ENCODE data around the gene JTB.
A peak's percentile ranks its signal among the peaks of the same experiment; 100 is the strongest.

The JTB gene

GRCh38 chr1:153978274-153978909 lies 918 bp upstream of the JTB start:
- no peak for DNase-seq

GRCh38 chr1:153976819-153977249 lies 640 bp downstream of the JTB start:
- no peak for DNase-seq

- DNase-seq, result no peak
Observed at GRCh38 chr1:153973525-153973924, 3.9 kb downstream of the JTB start.

GRCh38 chr1:153973071-153973470 lies 4.4 kb downstream of the JTB start:
- DNase-seq, result no peak

GRCh38 chr1:153970346-153970745 lies 7.1 kb downstream of the JTB start:
- no peak for DNase-seq

- DNase-seq, result no peak
Observed at GRCh38 chr1:153968972-153969371, 8.5 kb downstream of the JTB start.

- no peak for DNase-seq
Observed at GRCh38 chr1:153968408-153968807, 9.1 kb downstream of the JTB start.

GRCh38 chr1:153968000-153968363 lies 9.5 kb downstream of the JTB start:
- no peak for DNase-seq

- peak; percentile 90 to 91 for DNase-seq
Observed at GRCh38 chr1:153967107-153967999, 10.1 kb downstream of the JTB start, which contains the start of gene CREB3L4. Gene CREB3L4 (plus strand): TSS chr1:153967902. CDS start chr1:153968526, 624 bp downstream.

GRCh38 chr1:153963850-153964331 lies 13.6 kb downstream of the JTB start:
- no peak for DNase-seq

- peak; percentile 92 to 94 for DNase-seq
Observed at GRCh38 chr1:153963030-153963849, 14.2 kb downstream of the JTB start, which contains the start of gene SLC39A1. Gene SLC39A1 (minus strand): TSS chr1:153963537. CDS start chr1:153962715, 822 bp downstream.

- DNase-seq, result peak in 1 of 2 donors; percentile 41
Observed at GRCh38 chr1:153962088-153963029, 15.1 kb downstream of the JTB start.

GRCh38 chr1:153961421-153961820 lies 16.1 kb downstream of the JTB start:
- no peak for DNase-seq

- DNase-seq, result no peak
Observed at GRCh38 chr1:153960206-153960605, 17.3 kb downstream of the JTB start.

GRCh38 chr1:153959454-153959853 lies 18.0 kb downstream of the JTB start:
- no peak for DNase-seq

- no peak for DNase-seq
Observed at GRCh38 chr1:153958961-153959260, 18.6 kb downstream of the JTB start.

- DNase-seq, result peak; percentile 98
Observed at GRCh38 chr1:153958111-153958960, 19.1 kb downstream of the JTB start, which contains the start of gene CRTC2. Gene CRTC2 (minus strand): TSS chr1:153958612. CDS start chr1:153958497, 115 bp downstream.

- DNase-seq, result peak; percentile 15 to 63
Observed at GRCh38 chr1:153957744-153958110, 19.7 kb downstream of the JTB start.

- no peak for DNase-seq
Observed at GRCh38 chr1:153956997-153957715, 20.3 kb downstream of the JTB start.

- DNase-seq, result no peak
Observed at GRCh38 chr1:153954826-153955225, 22.6 kb downstream of the JTB start.
